Panc1 (cell line): ENCODE measurements around the gene TTC34. TPM values are rescaled to one million over a fixed set of nuclear protein-coding genes. Genes with fewer than 3 reads are reported as not detected.

ENCODE experiments used
- ATAC-seq: fragments of 200-7000 bp; cut with Tn5 transposase; 2 replicates; pipeline ENCODE4 v1.9.1; 2020; ENCODE audit warnings: mild to moderate bottlenecking, moderate library complexity
- BruUV-seq: library from RNA; stranded (reverse); fragments of 400-500 nt; replicated peaks from 2 replicates; lab custom pipeline; 2021; lab: Mats Ljungman, UMichigan
- CTCF ChIA-PET: fragments of 300-600 bp; sonication (Branson Sonifier 250); formaldehyde crosslinking; loops from one replicate; lab custom pipeline; 2022; ENCODE audit warnings: antibody characterized with exemption; lab: Charles Lee
- POLR2A ChIA-PET: fragments of 300-600 bp; sonication (Branson Sonifier 250); formaldehyde crosslinking; loops from one replicate; lab custom pipeline; 2022; ENCODE audit warnings: antibody characterized with exemption; lab: Charles Lee
- DNase-seq: peaks from one replicate; pipeline ENCODE4 v3.0.0-alpha.2; 2010; ENCODE audit warnings: low read depth, low spot score
- H3K27ac ChIP-seq: 2 replicates; pipeline ENCODE4 v1.5.1; 2011; ENCODE audit warnings: mild to moderate bottlenecking, low read length, inconsistent platforms
- H3K27me3 ChIP-seq: fragments of 200-500 bp; sonication (Bioruptor generic); 2 replicates; pipeline ENCODE4 v1.6.0; 2014; ENCODE audit warnings: low read length, inconsistent platforms; ENCODE audit not compliant: control insufficient read depth, insufficient read depth
- H3K36me3 ChIP-seq: fragments of 200-500 bp; sonication (Bioruptor generic); 2 replicates; pipeline ENCODE4 v1.5.1; 2014; ENCODE audit warnings: inconsistent platforms, mild to moderate bottlenecking, low read length, moderate library complexity; ENCODE audit not compliant: control insufficient read depth, insufficient read depth
- H3K4me1 ChIP-seq: 2 replicates; pipeline ENCODE4 v1.5.1; 2011; ENCODE audit warnings: inconsistent platforms, mild to moderate bottlenecking, low read length, moderate library complexity; ENCODE audit not compliant: control insufficient read depth, insufficient read depth
- H3K4me3 ChIP-seq, 2 experiments: 2 replicates each; pipeline ENCODE4 v1.5.1; 2011 to 2012; ENCODE audit warnings: low read depth in 2 of 2, low read length in 2 of 2, mild to moderate bottlenecking in 2 of 2, inconsistent platforms in 1 of 2, moderate library complexity in 1 of 2
- H3K9me3 ChIP-seq: fragments of 200-500 bp; sonication (Bioruptor generic); 2 replicates; pipeline ENCODE4 v1.5.1; 2014; ENCODE audit warnings: low read depth, mild to moderate bottlenecking, inconsistent platforms, low read length, moderate library complexity; ENCODE audit not compliant: control insufficient read depth, insufficient read depth
- POLR2AphosphoS5 ChIP-seq: IDR thresholded peaks from 2 replicates; pipeline ENCODE4 v1.6.1; 2012; ENCODE audit warnings: mild to moderate bottlenecking, low read depth, low read length, moderate library complexity
- SIN3A ChIP-seq: IDR thresholded peaks from 2 replicates; pipeline ENCODE4 v1.6.1; 2012; ENCODE audit warnings: low read depth, mild to moderate bottlenecking, low read length, moderate library complexity, borderline replicate concordance; ENCODE audit not compliant: insufficient read depth
- TCF7L2 ChIP-seq: IDR thresholded peaks from 2 replicates; pipeline ENCODE4 v1.6.1; 2011; ENCODE audit warnings: mild to moderate bottlenecking, low read depth, low read length, inconsistent platforms
- in situ Hi-C: cut with HindIII; loops from 2 replicates; pipeline ENCODE4 v1.10.0; 2016; ENCODE audit warnings: low sequenced_read_pairs, low pct_unique_long_range_greater_than_20kb
- intact Hi-C: fragments of 100-400 bp; cut with micrococcal nuclease; formaldehyde crosslinking; loops from one replicate; pipeline ENCODE4 v1.10.0; 2022; ENCODE audit not compliant: unreplicated experiment
- total RNA-seq: library from RNA; stranded (reverse); gene quantifications from one replicate; pipeline ENCODE4 v1.2.1, GENCODE V29; 2021; ENCODE audit not compliant: unreplicated experiment
- TF ChIP-seq, protein P1 (sequence below): fragments of 450-650 bp; IDR thresholded peaks from 2 replicates; pipeline ENCODE4 v1.5.1; 2017; ENCODE audit warnings: mild to moderate bottlenecking
- TF ChIP-seq, protein P2 (sequence below), 2 experiments: IDR thresholded peaks; 2 replicates each; pipeline ENCODE4 v1.6.1; 2011 to 2012; ENCODE audit warnings: low read depth in 2 of 2, control low read depth in 1 of 2, low read length in 1 of 2, mild to moderate bottlenecking in 1 of 2, moderate library complexity in 1 of 2; ENCODE audit not compliant: insufficient read depth in 1 of 2

Gene TTC34
- total RNA-seq, 1 experiment from 2014 or later = 1.5 TPM

DNA sequence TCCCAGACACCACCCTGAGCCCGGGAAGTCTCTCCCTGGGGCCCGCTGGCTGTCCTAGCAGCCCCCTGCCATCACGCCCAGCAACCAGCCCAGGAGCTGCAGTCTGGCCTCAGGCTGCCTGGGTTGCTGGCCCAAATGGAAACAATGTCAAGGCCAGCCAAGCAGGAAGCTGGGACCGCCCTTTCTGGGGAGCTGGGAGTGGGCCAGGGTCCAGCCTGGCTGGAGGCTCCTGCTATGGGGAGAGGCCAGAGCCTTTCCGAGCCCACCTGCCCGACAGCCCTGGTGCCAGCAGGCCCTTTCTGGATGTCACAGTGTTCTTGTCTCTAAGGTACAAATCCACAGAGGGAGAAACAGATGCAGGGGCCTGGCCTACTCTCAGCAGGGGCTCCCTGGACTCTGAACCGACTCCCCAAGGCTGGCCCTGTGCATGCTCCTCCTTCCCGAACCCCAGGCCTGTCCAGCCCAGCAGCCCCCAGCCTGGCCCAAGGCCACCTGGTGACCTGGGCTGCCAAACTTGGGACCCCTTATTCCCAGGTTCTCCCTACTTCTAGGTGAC, 167.5 kb downstream of the TTC34 start:
- Histone ChIP-seq H3K27me3 (no peaks in the 10 kb centered on the region), H3K4me3 (no peak overlapping the region), H3K9me3 (peaks cover 5% of the 10 kb centered on the region; the same call in 1 of the 2 replicates), H3K4me1 (no peaks in the 10 kb centered on the region), H3K27ac (no peak overlapping the region), H3K36me3 (no peaks in the 10 kb centered on the region)
- ChIA-PET POLR2A (no interaction called here), CTCF (no interaction called here)
- TF ChIP-seq TCF7L2 = no peak
- TF ChIP-seq, protein P1, sequence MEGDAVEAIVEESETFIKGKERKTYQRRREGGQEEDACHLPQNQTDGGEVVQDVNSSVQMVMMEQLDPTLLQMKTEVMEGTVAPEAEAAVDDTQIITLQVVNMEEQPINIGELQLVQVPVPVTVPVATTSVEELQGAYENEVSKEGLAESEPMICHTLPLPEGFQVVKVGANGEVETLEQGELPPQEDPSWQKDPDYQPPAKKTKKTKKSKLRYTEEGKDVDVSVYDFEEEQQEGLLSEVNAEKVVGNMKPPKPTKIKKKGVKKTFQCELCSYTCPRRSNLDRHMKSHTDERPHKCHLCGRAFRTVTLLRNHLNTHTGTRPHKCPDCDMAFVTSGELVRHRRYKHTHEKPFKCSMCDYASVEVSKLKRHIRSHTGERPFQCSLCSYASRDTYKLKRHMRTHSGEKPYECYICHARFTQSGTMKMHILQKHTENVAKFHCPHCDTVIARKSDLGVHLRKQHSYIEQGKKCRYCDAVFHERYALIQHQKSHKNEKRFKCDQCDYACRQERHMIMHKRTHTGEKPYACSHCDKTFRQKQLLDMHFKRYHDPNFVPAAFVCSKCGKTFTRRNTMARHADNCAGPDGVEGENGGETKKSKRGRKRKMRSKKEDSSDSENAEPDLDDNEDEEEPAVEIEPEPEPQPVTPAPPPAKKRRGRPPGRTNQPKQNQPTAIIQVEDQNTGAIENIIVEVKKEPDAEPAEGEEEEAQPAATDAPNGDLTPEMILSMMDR = no peak
- TF ChIP-seq, protein P2, sequence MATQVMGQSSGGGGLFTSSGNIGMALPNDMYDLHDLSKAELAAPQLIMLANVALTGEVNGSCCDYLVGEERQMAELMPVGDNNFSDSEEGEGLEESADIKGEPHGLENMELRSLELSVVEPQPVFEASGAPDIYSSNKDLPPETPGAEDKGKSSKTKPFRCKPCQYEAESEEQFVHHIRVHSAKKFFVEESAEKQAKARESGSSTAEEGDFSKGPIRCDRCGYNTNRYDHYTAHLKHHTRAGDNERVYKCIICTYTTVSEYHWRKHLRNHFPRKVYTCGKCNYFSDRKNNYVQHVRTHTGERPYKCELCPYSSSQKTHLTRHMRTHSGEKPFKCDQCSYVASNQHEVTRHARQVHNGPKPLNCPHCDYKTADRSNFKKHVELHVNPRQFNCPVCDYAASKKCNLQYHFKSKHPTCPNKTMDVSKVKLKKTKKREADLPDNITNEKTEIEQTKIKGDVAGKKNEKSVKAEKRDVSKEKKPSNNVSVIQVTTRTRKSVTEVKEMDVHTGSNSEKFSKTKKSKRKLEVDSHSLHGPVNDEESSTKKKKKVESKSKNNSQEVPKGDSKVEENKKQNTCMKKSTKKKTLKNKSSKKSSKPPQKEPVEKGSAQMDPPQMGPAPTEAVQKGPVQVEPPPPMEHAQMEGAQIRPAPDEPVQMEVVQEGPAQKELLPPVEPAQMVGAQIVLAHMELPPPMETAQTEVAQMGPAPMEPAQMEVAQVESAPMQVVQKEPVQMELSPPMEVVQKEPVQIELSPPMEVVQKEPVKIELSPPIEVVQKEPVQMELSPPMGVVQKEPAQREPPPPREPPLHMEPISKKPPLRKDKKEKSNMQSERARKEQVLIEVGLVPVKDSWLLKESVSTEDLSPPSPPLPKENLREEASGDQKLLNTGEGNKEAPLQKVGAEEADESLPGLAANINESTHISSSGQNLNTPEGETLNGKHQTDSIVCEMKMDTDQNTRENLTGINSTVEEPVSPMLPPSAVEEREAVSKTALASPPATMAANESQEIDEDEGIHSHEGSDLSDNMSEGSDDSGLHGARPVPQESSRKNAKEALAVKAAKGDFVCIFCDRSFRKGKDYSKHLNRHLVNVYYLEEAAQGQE (IDR thresholded peaks at IDR 0.05; ENCODE audit: insufficient read depth in 1 of 2, low read depth in 2 of 2, low read length in 1 of 2) = no peak
- TF ChIP-seq SIN3A = no peak
- TF ChIP-seq POLR2AphosphoS5 = no peak
- in situ Hi-C loops = no loop called here
- ATAC-seq (no peak), DNase-seq (no peak)
- intact Hi-C loops = no loop called here
- no TSS peak for BruUV-seq

DNA sequence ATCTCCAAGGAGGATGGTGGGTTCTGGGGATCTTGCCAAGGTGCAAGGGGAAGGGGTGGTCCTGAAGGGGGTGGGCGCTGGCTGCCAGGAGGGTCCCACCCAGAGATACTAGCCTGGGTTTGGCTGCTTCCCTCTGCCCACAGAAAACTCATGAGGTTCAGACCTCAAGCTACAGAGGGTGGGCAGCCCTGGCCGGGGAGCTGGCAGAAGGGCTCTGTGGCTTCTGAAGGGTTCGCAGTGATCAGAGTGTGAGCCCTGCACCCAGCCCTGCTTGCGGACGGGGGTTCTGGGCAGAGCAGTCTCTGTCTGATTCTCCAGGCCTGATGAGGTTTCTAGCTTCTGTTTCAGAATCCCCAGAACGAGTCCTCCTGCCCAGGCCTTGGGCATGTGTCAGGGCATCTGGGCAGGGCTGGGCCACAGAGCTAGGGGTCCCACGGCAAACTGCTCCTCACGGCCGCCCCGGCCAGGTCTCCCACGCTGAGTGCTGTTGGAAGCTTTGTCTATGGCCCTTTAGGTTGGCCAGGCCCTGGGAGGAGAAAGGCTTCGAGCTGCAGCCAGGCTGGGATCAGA, 168.0 kb downstream of the TTC34 start:
- Histone ChIP-seq H3K9me3 (peaks cover 5% of the 10 kb centered on the region; the same call in 1 of the 2 replicates), H3K27me3 (no peaks in the 10 kb centered on the region), H3K4me3 (no peak overlapping the region), H3K4me1 (no peaks in the 10 kb centered on the region), H3K27ac (no peak overlapping the region), H3K36me3 (no peaks in the 10 kb centered on the region)
- ChIA-PET CTCF (no interaction called here), POLR2A (no interaction called here)
- BruUV-seq = no TSS peak
- intact Hi-C loops = no loop called here
- DNase-seq = no peak
- no peak for ATAC-seq
- in situ Hi-C loops = no loop called here
- TF ChIP-seq, protein P2 (IDR thresholded peaks at IDR 0.05; ENCODE audit: insufficient read depth in 1 of 2, low read depth in 2 of 2, low read length in 1 of 2) = no peak
- TF ChIP-seq, protein P1 = no peak
- TF ChIP-seq TCF7L2 (no peak), SIN3A (no peak), POLR2AphosphoS5 (no peak)
